Upper lobe of left lung (tissue), 6 donors: ENCODE results near the gene MFSD6. TPM values are rescaled to one million over a fixed set of nuclear protein-coding genes. Genes with fewer than 3 reads are reported as not detected.

Source experiments
- ATAC-seq, 2 donors: fragments of 200-7000 bp; cut with Tn5 transposase; one replicate each; pipeline ENCODE4 v1.9.1; 2022; ENCODE audit warnings: mild to moderate bottlenecking in 2 of 2, moderate library complexity in 2 of 2; ENCODE audit not compliant: low FRiP score in 2 of 2
- DNase-seq, 2 donors: peaks; one replicate each; pipeline ENCODE4 v3.0.0-alpha.2; 2019 to 2020
- H3K27ac ChIP-seq, 4 donors: fragments of 200-600 bp; sonication (generic); one replicate each; pipeline ENCODE4 v1.5.1; 2016 to 2019
- H3K27me3 ChIP-seq, 4 donors: fragments of 200-600 bp; sonication (generic); one replicate each; pipeline ENCODE4 v1.5.1; 2017 to 2019
- H3K36me3 ChIP-seq, 4 donors: fragments of 200-600 bp; sonication (generic); one replicate each; pipeline ENCODE4 v1.5.1; 2016 to 2019
- H3K4me1 ChIP-seq, 4 donors: fragments of 200-600 bp; sonication (generic); one replicate each; pipeline ENCODE4 v1.5.1; 2018 to 2019
- H3K4me3 ChIP-seq, 4 donors: fragments of 200-600 bp; sonication (generic); one replicate each; pipeline ENCODE4 v1.5.1; 2017 to 2019; ENCODE audit warnings: mild to moderate bottlenecking in 2 of 4, moderate library complexity in 1 of 4
- H3K9me3 ChIP-seq, 4 donors: fragments of 200-600 bp; sonication (generic); one replicate each; pipeline ENCODE4 v1.5.1; 2018 to 2019
- CTCF ChIP-seq, 6 experiments: fragments of 450-650 bp in 4 of 6; fragments of 200-600 bp in 2 of 6; sonication (generic) in 2 of 6; IDR thresholded peaks; one replicate each; pipeline ENCODE4 v1.5.1; 2016 to 2019; ENCODE audit warnings: antibody characterized with exemption in 6 of 6
- EP300 ChIP-seq, 4 donors: sonication (generic); formaldehyde crosslinking; IDR thresholded peaks; one replicate each; pipeline ENCODE4 v1.5.1; 2017; ENCODE audit warnings: antibody characterized with exemption in 4 of 4, control low read depth in 2 of 4
- POLR2A ChIP-seq, 4 donors: fragments of 450-650 bp; IDR thresholded peaks; one replicate each; pipeline ENCODE4 v1.5.1; 2016 to 2017; ENCODE audit warnings: antibody characterized with exemption in 4 of 4, mild to moderate bottlenecking in 2 of 4
- POLR2AphosphoS5 ChIP-seq, 2 donors: sonication (generic); formaldehyde crosslinking; IDR thresholded peaks; one replicate each; pipeline ENCODE4 v1.5.1; 2017; ENCODE audit warnings: antibody characterized with exemption in 2 of 2
- WGBS, 2 donors: methylation state at CpG; one replicate each; pipeline ENCODE4 v1.1.5; 2017 to 2018; 5-methylcytosine and 5-hydroxymethylcytosine counted together
- total RNA-seq, 6 donors: library from RNA; depleted of rRNA in 4 of 6; stranded (reverse); fragments of >200 nt in 4 of 6; gene quantifications; one replicate each; pipeline versions ENCODE4 v1.1.0 to v1.2.1, GENCODE V29; 2016 to 2021
- donor health status: DM: no; HTN: no; CAD: no; lungs with moderate emphysema.
- donor health status: DM: no; HTN: yes; CAD: no; lungs with severe emphysema.

Gene MFSD6
- total RNA-seq, 6 donors from 2014 or later = 46.9 to 136 (median 80.4) TPM

DNA sequence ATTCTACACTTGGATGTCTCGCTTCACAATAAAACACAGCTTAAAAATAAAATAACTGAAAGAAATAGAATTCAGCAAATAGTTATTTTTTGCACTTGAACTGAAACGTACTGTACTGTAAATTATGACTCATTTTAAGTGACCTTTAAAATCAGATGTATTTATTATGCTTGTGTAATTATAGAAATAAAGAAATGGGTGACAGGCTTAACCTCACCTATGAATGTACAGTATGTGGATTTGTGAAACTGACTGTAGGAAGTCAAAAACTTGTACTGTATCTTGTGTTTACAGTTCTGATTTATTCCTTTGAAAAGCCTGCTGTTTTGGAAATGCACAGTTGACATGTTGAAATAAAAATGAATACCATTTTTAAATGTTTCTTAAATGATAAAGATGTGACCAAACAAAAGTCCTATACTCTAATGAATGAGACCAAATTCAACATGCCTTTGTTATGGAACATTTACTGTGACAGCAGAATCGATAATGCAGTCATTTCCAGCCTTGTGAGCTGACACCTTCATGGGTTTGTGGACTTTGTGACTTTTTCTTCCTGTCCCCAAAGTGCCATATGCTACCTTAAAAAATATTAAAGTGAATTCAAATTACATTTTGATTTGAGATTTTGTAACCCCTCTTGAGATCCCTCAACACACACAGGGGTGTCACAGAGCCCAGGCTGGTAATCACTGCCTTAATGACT, 93.7 kb downstream of the MFSD6 start:
- no peak for TF ChIP-seq EP300 (IDR thresholded peaks at IDR 0.05)
- TF ChIP-seq POLR2AphosphoS5 (IDR thresholded peaks at IDR 0.05) = no peak
- TF ChIP-seq CTCF (IDR thresholded peaks at IDR 0.05) = no peak
- TF ChIP-seq POLR2A (IDR thresholded peaks at IDR 0.05) = no peak
- no peak overlapping the region for H3K4me3 ChIP-seq
- WGBS, 2 donors = 73% methylated on average over 3 of the region's 3 CpGs
- H3K4me1 ChIP-seq = peaks cover 0 to 17% (median 4%) of the 10 kb centered on the region in 4 donors
- peak overlapping the region in 1 of 4 donors; percentile 67 for H3K27ac ChIP-seq
- no peaks in the 10 kb centered on the region for H3K9me3 ChIP-seq
- peaks cover 2 to 51% (median 8%) of the 10 kb centered on the region in 4 donors for H3K36me3 ChIP-seq
- no peak for ATAC-seq
- no peaks in the 10 kb centered on the region for H3K27me3 ChIP-seq
- no peak for DNase-seq

GRCh38 chr2:190503088-190503487, 94.9 kb downstream of the MFSD6 start:
- H3K27ac ChIP-seq = peak overlapping the region in 2 of 4 donors; percentile 36 to 67
- no peak for ATAC-seq
- 57 to 83% methylated on average over 3 of the region's 3 CpGs for WGBS, 2 donors

DNA sequence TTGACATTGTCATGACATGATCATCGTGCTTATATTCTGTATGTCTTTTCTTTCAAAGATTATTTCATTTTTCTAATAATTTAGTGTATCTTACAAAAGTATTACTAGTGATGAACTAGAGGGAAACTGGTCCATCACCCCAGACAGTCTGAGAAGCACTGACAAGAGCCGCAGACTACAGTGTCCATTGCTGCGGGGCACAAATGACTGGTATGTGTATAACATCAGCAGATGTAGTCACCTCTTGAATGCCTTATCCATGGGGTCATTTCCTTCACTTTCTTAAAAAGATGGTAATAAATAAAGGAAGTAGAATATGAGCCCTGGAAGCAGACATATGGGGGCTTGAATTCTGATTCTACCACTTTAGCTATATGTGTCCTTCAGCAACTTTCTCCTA, 96.8 kb downstream of the MFSD6 start:
- DNase-seq (no peak), ATAC-seq (no peak)
- H3K9me3 ChIP-seq = no peaks in the 10 kb centered on the region
- 93 to 97% methylated on average over 3 of the region's 3 CpGs for WGBS, 2 donors
- H3K27me3 ChIP-seq = no peaks in the 10 kb centered on the region
- H3K36me3 ChIP-seq = peaks cover 2 to 47% (median 6%) of the 10 kb centered on the region in 4 donors
- peaks cover 0 to 15% (median 5%) of the 10 kb centered on the region in 4 donors for H3K4me1 ChIP-seq
- H3K27ac ChIP-seq = no peak overlapping the region
- no peak for TF ChIP-seq POLR2AphosphoS5 (IDR thresholded peaks at IDR 0.05)
- no peak for TF ChIP-seq CTCF (IDR thresholded peaks at IDR 0.05)
- TF ChIP-seq EP300 (IDR thresholded peaks at IDR 0.05) = no peak
- TF ChIP-seq POLR2A (IDR thresholded peaks at IDR 0.05) = no peak
- no peak overlapping the region for H3K4me3 ChIP-seq

More at GRCh38 chr2:190503088-190503487, 94.9 kb downstream of the MFSD6 start:
- no peaks in the 10 kb centered on the region for H3K27me3 ChIP-seq
- peaks cover 0 to 17% (median 6%) of the 10 kb centered on the region in 4 donors for H3K4me1 ChIP-seq
- H3K9me3 ChIP-seq = no peaks in the 10 kb centered on the region
- H3K4me3 ChIP-seq = no peak overlapping the region
- no peak for DNase-seq
- peaks cover 2 to 44% (median 6%) of the 10 kb centered on the region in 4 donors for H3K36me3 ChIP-seq
- TF ChIP-seq POLR2A (IDR thresholded peaks at IDR 0.05) = no peak
- no peak for TF ChIP-seq CTCF (IDR thresholded peaks at IDR 0.05)
- no peak for TF ChIP-seq POLR2AphosphoS5 (IDR thresholded peaks at IDR 0.05)
- no peak for TF ChIP-seq EP300 (IDR thresholded peaks at IDR 0.05)

DNA sequence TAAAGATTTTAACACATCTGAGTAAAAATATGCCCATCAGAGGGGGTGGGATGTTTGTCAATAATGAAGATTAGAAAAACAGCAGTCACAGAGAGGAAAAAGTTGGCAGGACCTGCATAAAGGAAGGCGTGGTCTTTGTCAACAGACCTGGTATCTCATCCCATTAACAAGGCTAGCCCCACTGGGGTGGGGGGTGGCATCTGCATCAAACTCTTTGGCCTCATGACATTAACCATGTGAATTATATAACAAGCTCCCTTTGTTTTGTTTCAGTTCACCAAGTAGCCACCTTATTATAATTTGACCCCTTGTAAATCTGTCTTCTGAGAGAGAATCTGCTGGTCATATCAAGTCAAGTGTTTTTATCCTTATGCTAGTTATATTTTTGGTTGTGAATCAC, 97.5 kb downstream of the MFSD6 start:
- no peak for ATAC-seq
- Histone ChIP-seq H3K36me3 (peaks cover 2 to 46% (median 6%) of the 10 kb centered on the region in 4 donors), H3K9me3 (no peaks in the 10 kb centered on the region), H3K4me3 (no peak overlapping the region), H3K4me1 (peaks cover 0 to 11% (median 3%) of the 10 kb centered on the region in 4 donors), H3K27ac (peak overlapping the region in 1 of 4 donors; percentile 22), H3K27me3 (no peaks in the 10 kb centered on the region)
- 89 to 92% methylated on average over 1 of the region's 1 CpG for WGBS, 2 donors
- DNase-seq = no peak
- TF ChIP-seq POLR2AphosphoS5 (IDR thresholded peaks at IDR 0.05) (no peak), EP300 (IDR thresholded peaks at IDR 0.05) (no peak), CTCF (IDR thresholded peaks at IDR 0.05) (no peak), POLR2A (IDR thresholded peaks at IDR 0.05) (no peak)
